ENCODE data around the gene FANCC.

Gene FANCC

DNA sequence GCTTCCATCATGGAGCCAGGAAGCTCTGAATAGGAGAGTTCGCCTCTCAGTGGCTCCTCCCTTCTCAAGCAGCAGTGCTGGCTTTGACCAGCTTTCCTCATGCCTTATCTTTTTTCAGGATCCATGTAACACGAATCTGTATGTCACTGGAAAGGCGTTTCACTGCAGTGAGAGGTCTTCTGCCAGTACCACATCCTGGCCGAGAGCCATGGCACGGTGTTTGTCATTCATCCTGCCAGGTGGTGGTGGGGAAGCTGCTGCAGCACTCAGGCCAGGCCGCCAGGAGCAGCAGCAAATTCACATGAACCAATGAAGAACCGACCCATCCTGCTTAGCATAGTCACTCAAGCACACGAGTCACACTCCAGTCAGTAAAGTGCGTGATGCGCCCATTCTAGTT lies 179.0 kb downstream of the FANCC start:
- TF ChIP-seq, protein P1, sequence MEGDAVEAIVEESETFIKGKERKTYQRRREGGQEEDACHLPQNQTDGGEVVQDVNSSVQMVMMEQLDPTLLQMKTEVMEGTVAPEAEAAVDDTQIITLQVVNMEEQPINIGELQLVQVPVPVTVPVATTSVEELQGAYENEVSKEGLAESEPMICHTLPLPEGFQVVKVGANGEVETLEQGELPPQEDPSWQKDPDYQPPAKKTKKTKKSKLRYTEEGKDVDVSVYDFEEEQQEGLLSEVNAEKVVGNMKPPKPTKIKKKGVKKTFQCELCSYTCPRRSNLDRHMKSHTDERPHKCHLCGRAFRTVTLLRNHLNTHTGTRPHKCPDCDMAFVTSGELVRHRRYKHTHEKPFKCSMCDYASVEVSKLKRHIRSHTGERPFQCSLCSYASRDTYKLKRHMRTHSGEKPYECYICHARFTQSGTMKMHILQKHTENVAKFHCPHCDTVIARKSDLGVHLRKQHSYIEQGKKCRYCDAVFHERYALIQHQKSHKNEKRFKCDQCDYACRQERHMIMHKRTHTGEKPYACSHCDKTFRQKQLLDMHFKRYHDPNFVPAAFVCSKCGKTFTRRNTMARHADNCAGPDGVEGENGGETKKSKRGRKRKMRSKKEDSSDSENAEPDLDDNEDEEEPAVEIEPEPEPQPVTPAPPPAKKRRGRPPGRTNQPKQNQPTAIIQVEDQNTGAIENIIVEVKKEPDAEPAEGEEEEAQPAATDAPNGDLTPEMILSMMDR (IDR thresholded peaks at IDR 0.05; ENCODE audit: control insufficient read depth, extremely low read depth, insufficient read depth): no peak
- DNase-seq (ENCODE audit: low read depth): peak; percentile 66
- no peak overlapping the region for H3K4me3 ChIP-seq (ENCODE audit: low read depth, low read length)

DNA sequence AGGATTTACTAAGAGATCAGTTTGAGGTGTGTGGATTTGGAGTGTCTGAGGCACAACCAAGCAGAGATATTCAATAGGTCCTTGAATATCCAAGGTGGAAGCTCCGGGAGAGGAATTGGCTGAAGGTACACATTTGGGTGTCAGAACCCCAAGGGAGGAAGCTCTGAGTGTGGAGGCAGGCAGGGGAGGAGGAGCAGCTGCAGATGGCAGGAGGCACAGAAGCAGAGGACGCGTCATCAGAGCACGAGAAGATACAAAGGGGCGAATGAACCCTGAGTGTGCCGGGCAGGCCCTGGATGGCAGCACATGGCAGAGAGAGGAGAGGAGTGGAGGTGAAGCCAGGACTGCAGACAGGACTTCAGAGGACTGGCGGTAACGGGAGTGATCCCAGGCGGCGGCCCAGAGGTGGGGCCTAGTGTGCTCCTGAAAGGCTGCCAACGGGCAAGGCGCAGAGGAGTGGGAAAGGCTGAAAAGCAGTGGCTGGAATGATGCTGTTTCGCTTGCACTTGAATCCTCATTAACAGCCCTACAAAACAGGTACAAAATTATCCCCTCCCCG lies 179.8 kb downstream of the FANCC start:
- no peak overlapping the region for H3K4me3 ChIP-seq (ENCODE audit: low read depth, low read length)
- no peak for DNase-seq (ENCODE audit: low read depth)
- TF ChIP-seq, protein P1 (IDR thresholded peaks at IDR 0.05; ENCODE audit: control insufficient read depth, extremely low read depth, insufficient read depth): no peak

DNA sequence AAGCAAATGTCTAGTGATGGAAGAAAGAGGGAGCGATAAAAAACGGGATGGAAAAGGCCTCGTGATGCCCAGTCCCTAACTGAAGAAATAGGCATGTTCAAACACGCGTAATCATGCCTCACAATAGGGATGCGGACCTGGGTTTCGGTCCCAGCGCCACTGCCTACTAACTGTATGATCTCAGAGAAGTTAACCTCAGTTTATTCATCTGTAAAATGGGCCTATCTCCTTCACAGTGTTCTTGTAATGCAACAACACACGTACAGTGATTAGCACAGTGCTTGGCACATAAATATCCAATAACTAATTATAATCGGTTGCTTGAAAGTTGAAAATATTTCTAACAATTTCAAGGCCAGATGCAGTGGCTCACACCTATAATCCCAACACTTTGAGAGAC lies 181.8 kb downstream of the FANCC start:
- DNase-seq (ENCODE audit: low read depth): no peak
- no peak overlapping the region for H3K4me3 ChIP-seq (ENCODE audit: low read depth, low read length)
- TF ChIP-seq, protein P1 (IDR thresholded peaks at IDR 0.05; ENCODE audit: control insufficient read depth, extremely low read depth, insufficient read depth): no peak

DNA sequence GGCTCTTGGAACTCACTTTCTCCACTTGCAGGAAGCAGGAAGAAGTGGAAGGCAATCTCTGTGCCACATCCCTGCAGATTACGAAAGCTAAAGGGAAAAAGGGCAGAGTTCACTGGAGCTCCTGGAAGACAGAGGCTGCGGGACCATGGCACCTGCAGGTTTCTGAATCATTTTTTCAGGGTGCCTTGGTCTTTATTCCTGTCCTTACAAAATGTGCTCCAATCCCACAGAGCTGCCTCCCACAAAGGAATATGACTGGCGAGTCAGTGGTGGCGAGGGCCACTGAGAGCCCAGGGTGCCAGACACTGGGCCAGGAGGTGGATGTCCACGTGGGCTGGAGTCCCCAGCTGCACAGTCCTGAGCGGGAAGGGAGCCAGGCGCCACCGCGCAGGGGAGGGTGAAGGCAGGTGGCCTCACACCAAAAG lies 183.0 kb downstream of the FANCC start:
- TF ChIP-seq, protein P1 (IDR thresholded peaks at IDR 0.05; ENCODE audit: control insufficient read depth, extremely low read depth, insufficient read depth): no peak
- no peak overlapping the region for H3K4me3 ChIP-seq (ENCODE audit: low read depth, low read length)
- no peak for DNase-seq (ENCODE audit: low read depth)

DNA sequence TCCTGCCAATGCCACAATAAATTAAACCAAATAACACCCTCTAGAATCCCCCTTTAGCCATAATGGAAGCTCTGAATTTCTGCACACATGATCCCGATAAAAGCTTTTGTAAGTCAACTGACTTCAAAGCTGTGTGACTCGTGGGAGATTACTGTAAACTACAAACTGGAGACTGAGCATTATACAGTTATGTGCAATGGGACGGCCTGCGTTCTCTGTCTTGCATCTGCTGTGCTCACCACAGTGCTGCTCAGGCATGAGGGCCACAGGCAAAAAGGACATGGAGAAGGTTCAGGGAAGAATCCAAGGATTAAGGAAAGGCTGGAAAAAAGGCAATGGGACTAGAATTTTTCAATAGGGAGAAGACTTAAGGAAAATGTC lies 184.2 kb downstream of the FANCC start:
- no peak overlapping the region for H3K4me3 ChIP-seq (ENCODE audit: low read depth, low read length)
- TF ChIP-seq, protein P1 (IDR thresholded peaks at IDR 0.05; ENCODE audit: control insufficient read depth, extremely low read depth, insufficient read depth): no peak
- no peak for DNase-seq (ENCODE audit: low read depth)

DNA sequence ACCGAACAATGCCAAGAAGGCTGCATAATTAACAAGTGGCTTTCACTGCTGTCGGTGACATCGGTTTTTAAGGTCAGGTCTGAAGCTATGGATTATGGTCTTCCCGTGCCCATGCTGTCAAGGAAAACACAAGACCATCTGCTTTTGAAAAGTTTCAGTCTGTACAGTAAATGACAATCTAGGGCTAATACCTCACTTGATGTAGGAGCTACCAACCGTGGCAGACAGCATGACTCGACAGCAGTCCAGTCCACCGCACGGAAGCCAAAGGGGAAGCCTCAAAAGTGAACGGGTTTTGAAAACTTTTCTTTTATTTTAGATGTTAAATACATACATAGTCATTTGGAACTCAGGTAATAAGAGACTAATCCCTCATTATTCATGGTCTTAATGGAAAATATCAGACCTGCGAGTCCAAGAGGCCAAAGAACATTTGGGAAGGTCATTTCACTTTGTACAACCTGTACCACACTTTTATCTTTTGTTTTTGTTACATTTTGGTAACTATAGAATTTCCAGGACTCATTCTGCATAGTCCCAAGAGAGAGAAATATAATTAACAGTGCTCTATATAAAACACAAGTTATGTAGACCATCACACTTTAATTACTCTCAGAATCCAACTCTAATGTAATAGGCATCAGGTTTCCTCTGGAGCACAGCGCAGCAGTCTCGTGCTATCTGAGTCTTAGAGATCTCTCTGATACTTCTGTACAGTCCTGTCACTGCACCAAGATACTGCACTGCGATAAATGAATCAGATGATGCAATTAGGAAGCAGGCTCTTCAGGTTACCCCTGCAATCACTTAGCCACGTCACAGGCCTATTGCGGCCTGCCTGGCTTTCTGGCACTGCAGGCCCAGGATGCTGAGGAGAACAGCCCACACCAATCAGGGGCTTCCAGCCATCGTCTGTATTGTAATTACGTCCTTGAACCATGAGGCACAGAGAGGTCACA lies 184.9 kb downstream of the FANCC start:
- no peak overlapping the region for H3K4me3 ChIP-seq (ENCODE audit: low read depth, low read length)
- no peak for DNase-seq (ENCODE audit: low read depth)
- TF ChIP-seq, protein P1 (IDR thresholded peaks at IDR 0.05; ENCODE audit: control insufficient read depth, extremely low read depth, insufficient read depth): no peak
